Spleen (tissue), 11 donors: ENCODE measurements around the gene IL1R2. TPM values are rescaled to one million over a fixed set of nuclear protein-coding genes. Genes with fewer than 3 reads are reported as not detected.
A peak's percentile ranks its signal among the peaks of the same experiment; 100 is the strongest.

Experiments
- DNase-seq: peaks from one replicate; pipeline ENCODE4 v3.0.0-alpha.2; 2020
- H3K27ac ChIP-seq, 8 donors: fragments of 200-600 bp; sonication (generic) in 7 of 8; 1 replicate in 4 of 8; 2 replicates in 4 of 8; pipeline versions ENCODE4 v1.5.0 to v1.8.0; 2016 to 2021; ENCODE audit warnings: inconsistent platforms in 4 of 8, mild to moderate bottlenecking in 4 of 8, moderate library complexity in 1 of 8
- H3K27me3 ChIP-seq, 7 donors: fragments of 200-600 bp; sonication (generic) in 6 of 7; replicated peaks in 1 of 7; 1 replicate in 4 of 7; 2 replicates in 3 of 7; pipeline versions ENCODE4 v1.5.0 to v1.8.0; 2016 to 2021; ENCODE audit warnings: inconsistent platforms in 3 of 7, mild to moderate bottlenecking in 1 of 7
- H3K36me3 ChIP-seq, 6 donors: fragments of 200-600 bp; sonication (generic) in 5 of 6; 1 replicate in 4 of 6; 2 replicates in 2 of 6; pipeline versions ENCODE4 v1.5.0 to v1.8.0; 2016 to 2021; ENCODE audit warnings: inconsistent platforms in 2 of 6
- H3K4me1 ChIP-seq, 6 donors: fragments of 200-600 bp; sonication (generic) in 5 of 6; 1 replicate in 3 of 6; 2 replicates in 3 of 6; pipeline versions ENCODE4 v1.5.0 to v1.8.0; 2016 to 2021; ENCODE audit warnings: inconsistent platforms in 3 of 6
- H3K4me3 ChIP-seq, 8 donors: fragments of 200-600 bp; sonication (generic) in 7 of 8; 1 replicate in 4 of 8; 2 replicates in 4 of 8; pipeline versions ENCODE4 v1.5.0 to v1.8.0; 2016 to 2021; ENCODE audit warnings: inconsistent platforms in 4 of 8, mild to moderate bottlenecking in 4 of 8, moderate library complexity in 2 of 8
- H3K9me3 ChIP-seq, 8 donors: fragments of 200-600 bp; sonication (generic) in 7 of 8; 1 replicate in 4 of 8; 2 replicates in 4 of 8; pipeline versions ENCODE4 v1.5.0 to v1.8.0; 2016 to 2021; ENCODE audit warnings: inconsistent platforms in 4 of 8
- POLR2A ChIP-seq, 3 donors: fragments of 450-650 bp; IDR thresholded peaks; one replicate each; pipeline ENCODE4 v1.5.1; 2017; ENCODE audit warnings: antibody characterized with exemption in 3 of 3, mild to moderate bottlenecking in 1 of 3
- POLR2AphosphoS5 ChIP-seq, 3 donors: sonication (generic); formaldehyde crosslinking; IDR thresholded peaks; one replicate each; pipeline ENCODE4 v1.5.1; 2017; ENCODE audit warnings: antibody characterized with exemption in 3 of 3
- WGBS, 5 donors: extraction: QIAGEN DNeasy Blood & Tissue Kit in 3 of 5; methylation state at CpG; one replicate each; pipeline versions ENCODE4 v1.1.5 to v1.1.7; 2013 to 2018; 5-methylcytosine and 5-hydroxymethylcytosine counted together
- intact Hi-C: fragments of 100-400 bp; cut with DNase I; formaldehyde crosslinking; loops from one replicate; pipeline ENCODE4 v1.15.0; 2023; ENCODE audit warnings: low total_unique reads
- polyA plus RNA-seq, 3 donors: library from polyadenylated mRNA; stranded (reverse); fragments of 200-250 nt; gene quantifications; one replicate each; pipeline ENCODE4 v1.2.1, GENCODE V29; 2013
- total RNA-seq, 7 donors: library from RNA; depleted of rRNA in 3 of 7; stranded (reverse); fragments of >200 nt in 3 of 7; fragmentation: NEBNext Ultra II Directional in 4 of 7; extraction: Animal tissue kit (Norgen Biotek cat#: 25700) in 4 of 7; gene quantifications; one replicate each; pipeline versions ENCODE4 v1.1.0 to v1.2.1, GENCODE V29; 2016 to 2021
- TF ChIP-seq, protein P1 (sequence below), 11 experiments: fragments of 200-600 bp in 7 of 11; fragments of 450-650 bp in 4 of 11; sonication (generic) in 4 of 11; IDR thresholded peaks in 8 of 11; conservative IDR thresholded peaks in 3 of 11; 1 replicate in 7 of 11; 2 replicates in 4 of 11; pipeline versions ENCODE4 v1.4.0 to v1.8.0; 2016 to 2021; ENCODE audit warnings: antibody characterized with exemption in 11 of 11, inconsistent platforms in 4 of 11, mild to moderate bottlenecking in 1 of 11
- donor health status: healthy with polysubstance abuse.
- donor health status: DM: no; HTN: no; CAD: no; lungs with moderate emphysema.
- donor health status: DM: no; HTN: no; CAD: no.
- donor health status: Bipolar disorder and iron deficiency.
- donor health status: healthy.
- donor health status: DM: no; HTN: no; CAD: no.
- donor health status: DM: yes; HTN: yes; CAD: no.

Gene IL1R2
- total and polyA plus RNA-seq, 10 donors, result 20.1 to 607 (median 116) TPM

DNA sequence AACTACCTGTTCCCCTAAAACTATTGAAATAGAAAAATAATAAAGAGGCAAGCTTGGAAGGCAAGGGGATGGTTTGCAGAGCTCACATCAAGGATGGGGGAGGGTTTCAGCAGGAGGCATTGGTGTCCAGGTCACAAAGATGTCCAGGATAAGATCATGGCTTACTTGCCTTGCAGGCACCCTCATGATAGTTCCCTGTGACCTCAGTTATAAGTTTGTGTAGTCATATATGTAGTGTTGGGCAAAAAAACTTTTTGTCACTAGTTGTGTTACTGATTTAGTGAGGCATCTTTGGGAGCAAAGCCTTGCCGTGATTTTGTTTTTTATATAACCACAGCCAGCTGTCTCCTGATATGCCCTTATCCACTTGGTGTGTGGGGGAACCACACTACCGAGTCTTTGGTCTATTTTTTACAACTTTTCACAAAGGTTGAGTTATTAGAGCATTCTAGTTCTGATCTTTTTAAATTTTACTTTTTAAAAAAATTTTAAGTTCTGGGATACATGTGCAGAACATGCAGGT lies 53.3 kb downstream of the IL1R2 start:
- DNase-seq, result no peak
- Histone ChIP-seq H3K27me3 (peaks cover 0 to 70% (median 0%) of the 10 kb centered on the region in 7 donors), H3K27ac (no peak overlapping the region), H3K4me3 (no peak overlapping the region), H3K9me3 (no peaks in the 10 kb centered on the region), H3K4me1 (peaks cover 5 to 48% (median 28%) of the 10 kb centered on the region in 6 donors), H3K36me3 (peaks cover 0 to 31% (median 0%) of the 10 kb centered on the region in 6 donors)
- 70 to 79% (median 75%) methylated on average over 2 of the region's 2 CpGs for WGBS, 5 donors
- TF ChIP-seq POLR2A (IDR thresholded peaks at IDR 0.05), result no peak
- TF ChIP-seq POLR2AphosphoS5 (IDR thresholded peaks at IDR 0.05), result no peak
- TF ChIP-seq, protein P1, sequence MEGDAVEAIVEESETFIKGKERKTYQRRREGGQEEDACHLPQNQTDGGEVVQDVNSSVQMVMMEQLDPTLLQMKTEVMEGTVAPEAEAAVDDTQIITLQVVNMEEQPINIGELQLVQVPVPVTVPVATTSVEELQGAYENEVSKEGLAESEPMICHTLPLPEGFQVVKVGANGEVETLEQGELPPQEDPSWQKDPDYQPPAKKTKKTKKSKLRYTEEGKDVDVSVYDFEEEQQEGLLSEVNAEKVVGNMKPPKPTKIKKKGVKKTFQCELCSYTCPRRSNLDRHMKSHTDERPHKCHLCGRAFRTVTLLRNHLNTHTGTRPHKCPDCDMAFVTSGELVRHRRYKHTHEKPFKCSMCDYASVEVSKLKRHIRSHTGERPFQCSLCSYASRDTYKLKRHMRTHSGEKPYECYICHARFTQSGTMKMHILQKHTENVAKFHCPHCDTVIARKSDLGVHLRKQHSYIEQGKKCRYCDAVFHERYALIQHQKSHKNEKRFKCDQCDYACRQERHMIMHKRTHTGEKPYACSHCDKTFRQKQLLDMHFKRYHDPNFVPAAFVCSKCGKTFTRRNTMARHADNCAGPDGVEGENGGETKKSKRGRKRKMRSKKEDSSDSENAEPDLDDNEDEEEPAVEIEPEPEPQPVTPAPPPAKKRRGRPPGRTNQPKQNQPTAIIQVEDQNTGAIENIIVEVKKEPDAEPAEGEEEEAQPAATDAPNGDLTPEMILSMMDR (IDR thresholded peaks at IDR 0.05 in 8 of 11, conservative IDR thresholded peaks at IDR 0.05 in 3 of 11), result no peak
- intact Hi-C loops, result no loop called here

- Histone ChIP-seq H3K4me1 (peaks cover 7 to 48% (median 31%) of the 10 kb centered on the region in 6 donors), H3K27ac (peak overlapping the region in 4 of 8 donors; percentile 17 to 56 (median 23)), H3K4me3 (no peak overlapping the region), H3K36me3 (peaks cover 0 to 31% (median 0%) of the 10 kb centered on the region in 6 donors), H3K9me3 (no peaks in the 10 kb centered on the region), H3K27me3 (peaks cover 0 to 65% (median 0%) of the 10 kb centered on the region in 7 donors)
- intact Hi-C loops, result no loop called here
- WGBS, 5 donors, result 78 to 85% (median 83%) methylated on average over 6 of the region's 6 CpGs
- TF ChIP-seq POLR2A (IDR thresholded peaks at IDR 0.05) (no peak), POLR2AphosphoS5 (IDR thresholded peaks at IDR 0.05) (no peak)
- TF ChIP-seq, protein P1 (IDR thresholded peaks at IDR 0.05 in 8 of 11, conservative IDR thresholded peaks at IDR 0.05 in 3 of 11), result no peak
- DNase-seq, result no peak
Measured at GRCh38 chr2:102045697-102046096, 53.9 kb downstream of the IL1R2 start.

DNA sequence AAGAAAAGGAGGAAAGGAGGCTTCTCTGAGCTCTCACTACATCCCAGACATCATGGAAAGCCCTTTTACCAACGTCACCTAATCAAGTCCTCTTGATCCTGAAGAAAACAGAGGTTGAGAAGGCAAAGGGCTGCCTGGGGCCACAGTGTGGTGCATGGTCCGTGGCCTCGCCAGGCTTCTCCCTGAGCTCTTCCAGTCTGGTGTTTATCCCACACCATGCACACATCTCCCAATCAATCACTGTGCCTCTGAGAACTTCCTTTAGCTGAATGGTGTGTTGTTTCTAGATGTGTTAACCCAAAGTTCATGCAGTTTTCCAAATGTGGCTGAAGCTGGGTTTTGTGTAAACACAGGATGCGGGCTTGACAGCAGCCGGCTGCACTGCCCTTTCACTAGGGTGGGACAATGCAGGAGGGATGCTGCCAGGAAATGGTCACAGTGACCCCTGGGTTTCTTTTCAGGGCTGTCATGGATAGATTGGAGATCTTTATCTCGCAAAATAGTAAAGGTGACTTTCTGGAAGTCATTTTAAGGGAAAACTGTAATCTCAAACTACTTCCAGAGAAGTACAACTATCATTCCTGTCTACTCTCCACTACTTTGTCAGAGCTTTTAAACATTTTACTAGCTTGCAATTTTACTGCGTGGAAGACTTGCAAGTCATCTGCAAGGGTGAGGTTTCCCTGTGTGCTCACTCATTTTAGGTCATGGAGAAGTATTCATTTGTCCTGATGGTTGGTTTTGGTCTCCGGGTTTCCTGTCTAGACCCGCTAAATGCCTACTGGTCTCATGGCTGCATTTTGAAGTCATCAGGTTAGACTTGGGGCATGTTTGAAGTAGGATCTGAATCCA lies 54.6 kb downstream of the IL1R2 start:
- TF ChIP-seq, protein P1 (IDR thresholded peaks at IDR 0.05 in 8 of 11, conservative IDR thresholded peaks at IDR 0.05 in 3 of 11), result no peak
- TF ChIP-seq POLR2AphosphoS5 (IDR thresholded peaks at IDR 0.05), result peak in 2 of 3 donors; percentile 43 to 51
- no peak for TF ChIP-seq POLR2A (IDR thresholded peaks at IDR 0.05)
- H3K27me3 ChIP-seq, result peaks cover 0 to 59% (median 0%) of the 10 kb centered on the region in 7 donors
- H3K9me3 ChIP-seq, result no peaks in the 10 kb centered on the region
- DNase-seq, result no peak
- H3K27ac ChIP-seq, result peak overlapping the region in 5 of 8 donors; percentile 9 to 56 (median 22)
- intact Hi-C loops, result no loop called here
- peaks cover 0 to 31% (median 0%) of the 10 kb centered on the region in 6 donors for H3K36me3 ChIP-seq
- 46 to 56% (median 53%) methylated on average over 9 of the region's 9 CpGs for WGBS, 5 donors
- no peak overlapping the region for H3K4me3 ChIP-seq
- peaks cover 5 to 48% (median 30%) of the 10 kb centered on the region in 6 donors for H3K4me1 ChIP-seq

GRCh38 chr2:102048465-102048864 lies 56.7 kb downstream of the IL1R2 start:
- H3K27ac ChIP-seq, result no peak overlapping the region
- H3K9me3 ChIP-seq, result no peaks in the 10 kb centered on the region
- H3K4me1 ChIP-seq, result peaks cover 8 to 60% (median 37%) of the 10 kb centered on the region in 6 donors
- no peak overlapping the region for H3K4me3 ChIP-seq
- WGBS, 5 donors, result 74 to 84% (median 80%) methylated on average over 8 of the region's 8 CpGs
- no peak for DNase-seq
- TF ChIP-seq POLR2A (IDR thresholded peaks at IDR 0.05) (no peak), POLR2AphosphoS5 (IDR thresholded peaks at IDR 0.05) (no peak)
- TF ChIP-seq, protein P1 (IDR thresholded peaks at IDR 0.05 in 8 of 11, conservative IDR thresholded peaks at IDR 0.05 in 3 of 11), result no peak
- peaks cover 0 to 58% (median 0%) of the 10 kb centered on the region in 7 donors for H3K27me3 ChIP-seq
- peaks cover 0 to 26% (median 0%) of the 10 kb centered on the region in 6 donors for H3K36me3 ChIP-seq
- intact Hi-C loops, result no loop called here
